HEK293 (cell line): ENCODE measurements around the gene MAP3K7.

Experiments
- FEZF1 ChIP-seq: fragments of 450-650 bp; formaldehyde crosslinking; IDR thresholded peaks from 2 replicates; pipeline ENCODE4 v1.5.1; 2016; ENCODE audit warnings: missing biosample characterization, missing genetic modification characterization
- MYNN ChIP-seq: fragments of 450-650 bp; formaldehyde crosslinking; IDR thresholded peaks from 2 replicates; pipeline ENCODE4 v1.5.1; 2016; ENCODE audit warnings: missing biosample characterization, missing genetic modification characterization, borderline replicate concordance
- OSR2 ChIP-seq: fragments of 450-650 bp; formaldehyde crosslinking; IDR thresholded peaks from 2 replicates; pipeline ENCODE4 v1.5.1; 2016; ENCODE audit warnings: missing biosample characterization, missing genetic modification characterization
- SETDB1 ChIP-seq: IDR thresholded peaks from one replicate; pipeline ENCODE4 v1.6.1; 2017; ENCODE audit warnings: mild to moderate bottlenecking, low read length, moderate library complexity, mixed read lengths; ENCODE audit not compliant: insufficient read length
- SP2 ChIP-seq: fragments of 450-650 bp; formaldehyde crosslinking; IDR thresholded peaks from 2 replicates; pipeline ENCODE4 v1.5.1; 2016; ENCODE audit warnings: missing biosample characterization, missing genetic modification characterization
- YY2 ChIP-seq: fragments of 450-650 bp; formaldehyde crosslinking; IDR thresholded peaks from 2 replicates; pipeline ENCODE4 v1.5.1; 2016; ENCODE audit warnings: missing biosample characterization, missing genetic modification characterization
- ZBTB20 ChIP-seq: fragments of 450-650 bp; formaldehyde crosslinking; IDR thresholded peaks from 2 replicates; pipeline ENCODE4 v1.5.1; 2016; ENCODE audit warnings: missing biosample characterization, missing genetic modification characterization
- ZFHX2 ChIP-seq: fragments of 450-650 bp; formaldehyde crosslinking; conservative IDR thresholded peaks from 2 replicates; pipeline ENCODE4 v1.5.1; 2016; ENCODE audit warnings: missing biosample characterization, missing genetic modification characterization
- ZFP37 ChIP-seq: fragments of 450-650 bp; formaldehyde crosslinking; IDR thresholded peaks from 2 replicates; pipeline ENCODE4 v1.5.1; 2016; ENCODE audit warnings: missing biosample characterization, missing genetic modification characterization
- ZFP41 ChIP-seq: fragments of 450-650 bp; formaldehyde crosslinking; IDR thresholded peaks from 2 replicates; pipeline ENCODE4 v1.5.1; 2016; ENCODE audit warnings: missing biosample characterization, missing genetic modification characterization, borderline replicate concordance
- ZNF112 ChIP-seq: fragments of 450-650 bp; formaldehyde crosslinking; IDR thresholded peaks from 2 replicates; pipeline ENCODE4 v1.5.0; 2017; ENCODE audit warnings: missing biosample characterization, missing genetic modification characterization
- ZNF114 ChIP-seq: fragments of 450-650 bp; formaldehyde crosslinking; IDR thresholded peaks from 2 replicates; pipeline ENCODE4 v1.5.0; 2017; ENCODE audit warnings: missing biosample characterization, missing genetic modification characterization
- ZNF157 ChIP-seq: fragments of 450-650 bp; formaldehyde crosslinking; IDR thresholded peaks from 2 replicates; pipeline ENCODE4 v1.5.1; 2016; ENCODE audit warnings: missing biosample characterization, missing genetic modification characterization
- ZNF175 ChIP-seq: fragments of 450-650 bp; formaldehyde crosslinking; IDR thresholded peaks from 2 replicates; pipeline ENCODE4 v1.5.1; 2016; ENCODE audit warnings: missing biosample characterization, missing genetic modification characterization
- ZNF202 ChIP-seq: fragments of 450-650 bp; formaldehyde crosslinking; IDR thresholded peaks from 2 replicates; pipeline ENCODE4 v1.5.1; 2016; ENCODE audit warnings: missing biosample characterization, missing genetic modification characterization, borderline replicate concordance
- ZNF214 ChIP-seq: fragments of 450-650 bp; formaldehyde crosslinking; IDR thresholded peaks from 2 replicates; pipeline ENCODE4 v1.5.1; 2017; ENCODE audit warnings: missing biosample characterization, mild to moderate bottlenecking, missing genetic modification characterization, borderline replicate concordance
- ZNF239 ChIP-seq: fragments of 450-650 bp; formaldehyde crosslinking; IDR thresholded peaks from 2 replicates; pipeline ENCODE4 v1.5.1; 2016; ENCODE audit warnings: missing biosample characterization, missing genetic modification characterization
- ZNF311 ChIP-seq: fragments of 450-650 bp; formaldehyde crosslinking; IDR thresholded peaks from 2 replicates; pipeline ENCODE4 v1.5.1; 2017; ENCODE audit warnings: missing biosample characterization, missing genetic modification characterization, borderline replicate concordance
- ZNF521 ChIP-seq: fragments of 450-650 bp; formaldehyde crosslinking; IDR thresholded peaks from 2 replicates; pipeline ENCODE4 v1.5.1; 2017; ENCODE audit warnings: missing biosample characterization, mild to moderate bottlenecking, missing genetic modification characterization
- ZNF548 ChIP-seq: fragments of 450-650 bp; formaldehyde crosslinking; IDR thresholded peaks from 2 replicates; pipeline ENCODE4 v1.5.1; 2016; ENCODE audit warnings: missing biosample characterization, missing genetic modification characterization
- ZNF561 ChIP-seq: fragments of 450-650 bp; IDR thresholded peaks from 2 replicates; pipeline ENCODE4 v1.5.1; 2018; ENCODE audit warnings: missing biosample characterization, missing genetic modification characterization, borderline replicate concordance
- ZNF610 ChIP-seq: fragments of 450-650 bp; formaldehyde crosslinking; IDR thresholded peaks from 2 replicates; pipeline ENCODE4 v1.5.1; 2016; ENCODE audit warnings: missing biosample characterization, missing genetic modification characterization, borderline replicate concordance
- ZNF658 ChIP-seq: fragments of 450-650 bp; formaldehyde crosslinking; IDR thresholded peaks from 2 replicates; pipeline ENCODE4; 2016; ENCODE audit warnings: missing biosample characterization, missing genetic modification characterization
- ZNF76 ChIP-seq: fragments of 450-650 bp; formaldehyde crosslinking; IDR thresholded peaks from 2 replicates; pipeline ENCODE4; 2016; ENCODE audit warnings: low read depth, missing biosample characterization, missing genetic modification characterization, borderline replicate concordance
- ZNF837 ChIP-seq: fragments of 450-650 bp; formaldehyde crosslinking; IDR thresholded peaks from 2 replicates; pipeline ENCODE4 v1.5.1; 2016; ENCODE audit warnings: missing biosample characterization, missing genetic modification characterization
- ZSCAN30 ChIP-seq: fragments of 450-650 bp; IDR thresholded peaks from 2 replicates; pipeline ENCODE4 v1.5.1; 2018; ENCODE audit warnings: missing biosample characterization, mild to moderate bottlenecking, missing genetic modification characterization, moderate library complexity
- TF ChIP-seq, protein P1 (sequence below): fragments of 450-650 bp; formaldehyde crosslinking; optimal IDR thresholded peaks from 2 replicates; pipeline ENCODE3; 2016; ENCODE audit warnings: missing biosample characterization, mild to moderate bottlenecking, missing genetic modification characterization
- TF ChIP-seq, protein P2 (sequence below): fragments of 450-650 bp; formaldehyde crosslinking; IDR thresholded peaks from 2 replicates; pipeline ENCODE4 v1.5.1; 2016; ENCODE audit warnings: missing biosample characterization, missing genetic modification characterization
- TF ChIP-seq, protein P3 (sequence below): IDR thresholded peaks from 2 replicates; pipeline ENCODE4 v1.6.1; 2011; ENCODE audit warnings: mild to moderate bottlenecking, low read depth, low read length, borderline replicate concordance
- TF ChIP-seq, protein P4 (sequence below): fragments of 450-650 bp; formaldehyde crosslinking; IDR thresholded peaks from 2 replicates; pipeline ENCODE4 v1.5.1; 2016; ENCODE audit warnings: missing biosample characterization, missing genetic modification characterization
- TF ChIP-seq, protein P5 (sequence below): fragments of 450-650 bp; formaldehyde crosslinking; IDR thresholded peaks from 2 replicates; pipeline ENCODE4 v1.5.1; 2016; ENCODE audit warnings: missing biosample characterization, missing genetic modification characterization
- TF ChIP-seq, protein P6 (sequence below): fragments of 450-650 bp; formaldehyde crosslinking; IDR thresholded peaks from 2 replicates; pipeline ENCODE4 v1.5.1; 2016; ENCODE audit warnings: missing biosample characterization, missing genetic modification characterization

MAP3K7 gene

DNA sequence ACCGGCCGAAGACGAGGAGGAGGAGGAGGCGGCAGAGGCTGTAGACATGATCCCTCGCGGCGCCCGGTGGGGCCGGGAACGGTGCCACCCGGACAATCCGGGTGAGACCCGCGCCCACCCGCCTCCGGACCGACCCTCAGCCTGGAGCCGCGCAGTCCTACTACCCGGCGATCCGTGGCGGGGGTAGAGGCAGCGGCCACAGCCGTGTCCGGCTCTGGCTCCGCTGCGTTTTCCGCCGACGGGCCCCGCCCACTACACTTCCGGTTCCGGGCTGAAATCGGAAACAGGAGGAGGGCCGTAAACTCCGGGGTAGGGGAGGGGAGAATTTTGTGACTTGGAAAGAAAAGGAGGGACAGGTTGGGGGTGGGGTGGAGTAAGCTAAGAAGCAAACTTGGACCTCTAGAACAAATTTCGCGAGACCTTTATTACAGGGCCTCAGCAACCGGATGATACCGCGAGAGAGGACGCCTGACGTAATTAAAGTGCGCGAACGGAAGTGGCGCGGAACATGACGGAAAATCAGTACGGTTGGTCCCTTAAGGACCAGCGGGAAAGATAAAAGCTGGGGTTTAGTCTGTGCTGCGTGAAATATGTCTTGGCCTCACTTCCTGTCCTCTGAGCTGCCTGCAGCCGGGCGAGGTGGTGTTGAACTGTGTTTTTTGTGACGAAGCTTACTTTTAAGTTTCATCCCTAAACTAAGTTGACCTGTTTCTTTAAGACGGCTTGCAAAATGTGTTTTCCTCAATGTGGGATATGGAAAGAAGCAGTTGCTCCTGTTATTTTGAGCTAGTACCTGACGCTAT lies at the start of gene MAP3K7 (continued):
- TF ChIP-seq ZFP41 (tag by site-specific recombination): no peak
- TF ChIP-seq ZNF175 (tag by site-specific recombination): no peak
- TF ChIP-seq ZNF548 (tag by site-specific recombination): no peak
- peak; percentile 60; the same call in 1 of the 2 replicates for TF ChIP-seq ZNF76 (tag by site-specific recombination)
- peak; percentile 44 for TF ChIP-seq ZNF561 (tag by site-specific recombination)
- TF ChIP-seq, protein P1, sequence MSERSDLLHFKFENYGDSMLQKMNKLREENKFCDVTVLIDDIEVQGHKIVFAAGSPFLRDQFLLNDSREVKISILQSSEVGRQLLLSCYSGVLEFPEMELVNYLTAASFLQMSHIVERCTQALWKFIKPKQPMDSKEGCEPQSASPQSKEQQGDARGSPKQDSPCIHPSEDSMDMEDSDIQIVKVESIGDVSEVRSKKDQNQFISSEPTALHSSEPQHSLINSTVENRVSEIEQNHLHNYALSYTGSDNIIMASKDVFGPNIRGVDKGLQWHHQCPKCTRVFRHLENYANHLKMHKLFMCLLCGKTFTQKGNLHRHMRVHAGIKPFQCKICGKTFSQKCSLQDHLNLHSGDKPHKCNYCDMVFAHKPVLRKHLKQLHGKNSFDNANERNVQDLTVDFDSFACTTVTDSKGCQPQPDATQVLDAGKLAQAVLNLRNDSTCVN (tag by site-specific recombination): peak; percentile 47
- TF ChIP-seq, protein P2, sequence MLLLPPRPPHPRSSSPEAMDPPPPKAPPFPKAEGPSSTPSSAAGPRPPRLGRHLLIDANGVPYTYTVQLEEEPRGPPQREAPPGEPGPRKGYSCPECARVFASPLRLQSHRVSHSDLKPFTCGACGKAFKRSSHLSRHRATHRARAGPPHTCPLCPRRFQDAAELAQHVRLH (tag by site-specific recombination): peak; percentile 100
- no peak for TF ChIP-seq OSR2 (tag by site-specific recombination)
- TF ChIP-seq ZNF157 (tag by site-specific recombination): peak; percentile 16; the same call in 1 of the 2 replicates
- TF ChIP-seq ZNF239 (tag by site-specific recombination): no peak
- TF ChIP-seq ZNF521: no peak
- peak; percentile 22; the same call in 1 of the 2 replicates for TF ChIP-seq ZSCAN30 (tag by site-specific recombination)
- 0 out of 2 replicates have a peak, but pooled peaks have one; percentile 37 for TF ChIP-seq ZFP37 (tag by site-specific recombination)
- TF ChIP-seq ZNF214 (tag by site-specific recombination): no peak
- peak; percentile 72 for TF ChIP-seq SETDB1
- peak; percentile 55; the same call in 1 of the 2 replicates for TF ChIP-seq MYNN (tag by site-specific recombination)
- TF ChIP-seq, protein P3, sequence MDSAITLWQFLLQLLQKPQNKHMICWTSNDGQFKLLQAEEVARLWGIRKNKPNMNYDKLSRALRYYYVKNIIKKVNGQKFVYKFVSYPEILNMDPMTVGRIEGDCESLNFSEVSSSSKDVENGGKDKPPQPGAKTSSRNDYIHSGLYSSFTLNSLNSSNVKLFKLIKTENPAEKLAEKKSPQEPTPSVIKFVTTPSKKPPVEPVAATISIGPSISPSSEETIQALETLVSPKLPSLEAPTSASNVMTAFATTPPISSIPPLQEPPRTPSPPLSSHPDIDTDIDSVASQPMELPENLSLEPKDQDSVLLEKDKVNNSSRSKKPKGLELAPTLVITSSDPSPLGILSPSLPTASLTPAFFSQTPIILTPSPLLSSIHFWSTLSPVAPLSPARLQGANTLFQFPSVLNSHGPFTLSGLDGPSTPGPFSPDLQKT: peak; percentile 96
- TF ChIP-seq ZBTB20 (tag by site-specific recombination): peak; percentile 81; the same call in 1 of the 2 replicates
- peak; percentile 94 for TF ChIP-seq SP2
- peak; percentile 31; the same call in 1 of the 2 replicates for TF ChIP-seq YY2 (tag by site-specific recombination)
- TF ChIP-seq, protein P4, sequence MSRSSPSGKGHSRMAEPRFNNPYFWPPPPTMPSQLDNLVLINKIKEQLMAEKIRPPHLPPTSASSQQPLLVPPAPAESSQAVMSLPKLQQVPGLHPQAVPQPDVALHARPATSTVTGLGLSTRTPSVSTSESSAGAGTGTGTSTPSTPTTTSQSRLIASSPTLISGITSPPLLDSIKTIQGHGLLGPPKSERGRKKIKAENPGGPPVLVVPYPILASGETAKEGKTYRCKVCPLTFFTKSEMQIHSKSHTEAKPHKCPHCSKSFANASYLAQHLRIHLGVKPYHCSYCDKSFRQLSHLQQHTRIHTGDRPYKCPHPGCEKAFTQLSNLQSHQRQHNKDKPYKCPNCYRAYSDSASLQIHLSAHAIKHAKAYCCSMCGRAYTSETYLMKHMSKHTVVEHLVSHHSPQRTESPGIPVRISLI (tag by site-specific recombination): no peak
- no peak for TF ChIP-seq ZNF658 (tag by site-specific recombination)
- TF ChIP-seq ZNF610 (tag by site-specific recombination): no peak; the same call in 1 of the 2 replicates
- no peak for TF ChIP-seq ZNF202 (tag by site-specific recombination)
- peak; percentile 64; the same call in 1 of the 2 replicates for TF ChIP-seq ZFHX2 (tag by site-specific recombination)
- TF ChIP-seq, protein P5, sequence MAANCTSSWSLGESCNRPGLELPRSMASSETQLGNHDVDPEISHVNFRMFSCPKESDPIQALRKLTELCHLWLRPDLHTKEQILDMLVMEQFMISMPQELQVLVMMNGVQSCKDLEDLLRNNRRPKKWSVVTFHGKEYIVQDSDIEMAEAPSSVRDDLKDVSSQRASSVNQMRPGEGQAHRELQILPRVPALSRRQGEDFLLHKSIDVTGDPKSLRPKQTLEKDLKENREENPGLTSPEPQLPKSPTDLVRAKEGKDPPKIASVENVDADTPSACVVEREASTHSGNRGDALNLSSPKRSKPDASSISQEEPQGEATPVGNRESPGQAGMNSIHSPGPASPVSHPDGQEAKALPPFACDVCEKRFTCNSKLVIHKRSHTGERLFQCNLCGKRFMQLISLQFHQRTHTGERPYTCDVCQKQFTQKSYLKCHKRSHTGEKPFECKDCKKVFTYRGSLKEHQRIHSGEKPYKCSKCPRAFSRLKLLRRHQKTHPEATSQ (tag by site-specific recombination): no peak
- TF ChIP-seq ZNF311 (tag by site-specific recombination): no peak
- no peak for TF ChIP-seq ZNF114 (tag by site-specific recombination)
- TF ChIP-seq FEZF1 (tag by site-specific recombination): 0 out of 2 replicates have a peak, but pooled peaks have one; percentile 16
- TF ChIP-seq, protein P6, sequence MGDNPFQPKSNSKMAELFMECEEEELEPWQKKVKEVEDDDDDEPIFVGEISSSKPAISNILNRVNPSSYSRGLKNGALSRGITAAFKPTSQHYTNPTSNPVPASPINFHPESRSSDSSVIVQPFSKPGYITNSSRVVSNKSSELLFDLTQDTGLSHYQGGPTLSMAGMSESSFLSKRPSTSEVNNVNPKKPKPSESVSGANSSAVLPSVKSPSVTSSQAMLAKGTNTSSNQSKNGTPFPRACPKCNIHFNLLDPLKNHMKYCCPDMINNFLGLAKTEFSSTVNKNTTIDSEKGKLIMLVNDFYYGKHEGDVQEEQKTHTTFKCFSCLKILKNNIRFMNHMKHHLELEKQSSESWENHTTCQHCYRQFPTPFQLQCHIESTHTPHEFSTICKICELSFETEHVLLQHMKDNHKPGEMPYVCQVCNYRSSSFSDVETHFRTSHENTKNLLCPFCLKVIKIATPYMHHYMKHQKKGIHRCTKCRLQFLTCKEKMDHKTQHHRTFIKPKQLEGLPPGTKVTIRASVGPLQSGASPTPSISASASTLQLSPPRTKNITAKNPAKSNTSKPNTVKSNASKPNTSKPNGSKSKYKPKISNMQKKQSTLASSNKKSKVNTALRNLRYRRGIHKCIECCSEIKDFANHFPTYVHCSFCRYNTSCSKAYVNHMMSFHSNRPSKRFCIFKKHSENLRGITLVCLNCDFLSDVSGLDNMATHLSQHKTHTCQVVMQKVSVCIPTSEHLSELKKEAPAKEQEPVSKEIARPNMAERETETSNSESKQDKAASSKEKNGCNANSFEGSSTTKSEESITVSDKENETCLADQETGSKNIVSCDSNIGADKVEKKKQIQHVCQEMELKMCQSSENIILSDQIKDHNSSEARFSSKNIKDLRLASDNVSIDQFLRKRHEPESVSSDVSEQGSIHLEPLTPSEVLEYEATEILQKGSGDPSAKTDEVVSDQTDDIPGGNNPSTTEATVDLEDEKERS: no peak
- no peak for TF ChIP-seq ZNF112 (tag by site-specific recombination)
- no peak for TF ChIP-seq ZNF837
